ENCODE results near the gene PAX2. TPM values are rescaled to one million over a fixed set of nuclear protein-coding genes. Genes with fewer than 3 reads are reported as not detected.

The PAX2 gene
- total RNA-seq, 1 experiment from 2014 or later: not detected

DNA sequence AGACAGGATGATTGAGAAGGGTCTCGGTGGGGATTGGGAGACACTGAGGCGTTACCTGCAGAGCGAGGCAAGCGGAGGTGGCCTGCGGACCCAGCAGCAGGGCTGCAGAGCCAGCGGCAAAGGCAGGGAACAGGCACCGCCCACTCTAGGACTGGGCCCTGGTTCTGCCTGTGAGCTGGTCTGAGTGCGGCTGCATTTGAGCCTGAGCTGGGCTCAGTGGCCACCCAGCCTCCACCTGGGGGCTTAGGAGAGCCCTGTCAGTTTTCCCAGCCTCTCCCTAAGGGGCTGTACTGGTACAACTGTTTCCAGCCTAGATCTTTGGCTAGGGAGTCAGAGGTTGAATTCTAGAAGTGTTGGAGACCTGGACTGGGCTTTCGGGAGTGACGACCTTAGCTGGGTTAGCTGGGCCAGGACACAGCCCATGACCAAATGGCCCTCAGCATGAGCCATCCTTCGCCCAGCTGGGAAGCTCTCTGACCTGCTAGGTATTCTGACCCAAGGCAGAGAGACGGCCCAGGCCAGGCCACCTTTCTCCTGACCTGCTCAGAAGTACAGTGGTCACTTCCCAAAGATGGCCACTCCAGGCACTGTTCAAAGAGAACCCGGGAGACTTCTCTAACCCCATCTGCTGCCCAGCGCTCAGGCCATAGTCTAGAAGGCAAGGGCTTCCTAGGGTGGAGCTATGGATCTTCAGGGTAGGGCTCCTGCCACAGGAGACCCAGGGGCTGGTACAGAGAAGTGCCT lies 64.9 kb downstream of the PAX2 start:
- Histone ChIP-seq H3K4me2 (no peak overlapping the region), H2AFZ (no peak overlapping the region), H3F3A (ENCODE audit: insufficient read depth, low read depth) (no peaks in the 10 kb centered on the region), H3K79me2 (ENCODE audit: low read depth) (no peaks in the 10 kb centered on the region), H3K9me3 (ENCODE audit: insufficient read depth, low read depth) (no peaks in the 10 kb centered on the region), H4K20me1 (ENCODE audit: insufficient read depth) (no peaks in the 10 kb centered on the region), H3K36me3 (ENCODE audit: low read depth) (no peaks in the 10 kb centered on the region), H3K27me3 (ENCODE audit: insufficient read depth, low read depth) (peaks cover 96% of the 10 kb centered on the region), H3K27ac (no peak overlapping the region), H3K4me1 (replicated peaks; ENCODE audit: insufficient read depth) (no peaks in the 10 kb centered on the region), H3K4me3 (no peak overlapping the region), H3K9me2 (ENCODE audit: insufficient read depth) (no peaks in the 10 kb centered on the region)
- BruUV-seq (replicated peaks): no TSS peak
- TF ChIP-seq EZH2 (IDR thresholded peaks at IDR 0.05; ENCODE audit: low read depth): no peak
- TF ChIP-seq, protein P1, sequence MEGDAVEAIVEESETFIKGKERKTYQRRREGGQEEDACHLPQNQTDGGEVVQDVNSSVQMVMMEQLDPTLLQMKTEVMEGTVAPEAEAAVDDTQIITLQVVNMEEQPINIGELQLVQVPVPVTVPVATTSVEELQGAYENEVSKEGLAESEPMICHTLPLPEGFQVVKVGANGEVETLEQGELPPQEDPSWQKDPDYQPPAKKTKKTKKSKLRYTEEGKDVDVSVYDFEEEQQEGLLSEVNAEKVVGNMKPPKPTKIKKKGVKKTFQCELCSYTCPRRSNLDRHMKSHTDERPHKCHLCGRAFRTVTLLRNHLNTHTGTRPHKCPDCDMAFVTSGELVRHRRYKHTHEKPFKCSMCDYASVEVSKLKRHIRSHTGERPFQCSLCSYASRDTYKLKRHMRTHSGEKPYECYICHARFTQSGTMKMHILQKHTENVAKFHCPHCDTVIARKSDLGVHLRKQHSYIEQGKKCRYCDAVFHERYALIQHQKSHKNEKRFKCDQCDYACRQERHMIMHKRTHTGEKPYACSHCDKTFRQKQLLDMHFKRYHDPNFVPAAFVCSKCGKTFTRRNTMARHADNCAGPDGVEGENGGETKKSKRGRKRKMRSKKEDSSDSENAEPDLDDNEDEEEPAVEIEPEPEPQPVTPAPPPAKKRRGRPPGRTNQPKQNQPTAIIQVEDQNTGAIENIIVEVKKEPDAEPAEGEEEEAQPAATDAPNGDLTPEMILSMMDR (conservative IDR thresholded peaks at IDR 0.05): no peak
- intact Hi-C loops (cut with micrococcal nuclease; ENCODE audit: unreplicated experiment): no loop called here
- ChIA-PET POLR2A (ENCODE audit: unreplicated experiment) (no interaction called here), CTCF (no interaction called here)
- DNase-seq: no peak

DNA sequence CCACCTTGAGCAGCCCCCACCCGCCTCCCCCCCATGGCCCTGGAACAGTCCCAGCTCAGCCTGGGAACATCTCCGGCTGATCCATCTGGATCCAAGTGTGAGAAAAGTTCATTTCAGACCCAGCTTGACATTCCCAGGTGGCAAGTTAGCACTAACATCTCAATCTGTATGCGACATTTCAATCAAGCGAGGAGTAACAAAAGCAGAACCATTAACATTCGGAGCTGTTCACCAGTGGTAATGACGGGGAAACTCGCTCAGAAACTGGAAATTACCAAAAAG lies 65.4 kb downstream of the PAX2 start:
- Histone ChIP-seq H3K4me1 (replicated peaks; ENCODE audit: insufficient read depth) (no peaks in the 10 kb centered on the region), H3K9me3 (ENCODE audit: insufficient read depth, low read depth) (no peaks in the 10 kb centered on the region), H3K27ac (no peak overlapping the region), H3F3A (ENCODE audit: insufficient read depth, low read depth) (no peaks in the 10 kb centered on the region), H3K79me2 (ENCODE audit: low read depth) (no peaks in the 10 kb centered on the region), H3K4me2 (no peak overlapping the region), H4K20me1 (ENCODE audit: insufficient read depth) (no peaks in the 10 kb centered on the region), H3K27me3 (ENCODE audit: insufficient read depth, low read depth) (peaks cover 96% of the 10 kb centered on the region), H3K36me3 (ENCODE audit: low read depth) (no peaks in the 10 kb centered on the region), H2AFZ (no peak overlapping the region), H3K9me2 (ENCODE audit: insufficient read depth) (no peaks in the 10 kb centered on the region), H3K4me3 (no peak overlapping the region)
- intact Hi-C loops (cut with micrococcal nuclease; ENCODE audit: unreplicated experiment): no loop called here
- ChIA-PET POLR2A (ENCODE audit: unreplicated experiment) (no interaction called here), CTCF (no interaction called here)
- no TSS peak for BruUV-seq (replicated peaks)
- DNase-seq: no peak
- TF ChIP-seq, protein P1 (conservative IDR thresholded peaks at IDR 0.05): no peak
- TF ChIP-seq EZH2 (IDR thresholded peaks at IDR 0.05; ENCODE audit: low read depth): no peak

DNA sequence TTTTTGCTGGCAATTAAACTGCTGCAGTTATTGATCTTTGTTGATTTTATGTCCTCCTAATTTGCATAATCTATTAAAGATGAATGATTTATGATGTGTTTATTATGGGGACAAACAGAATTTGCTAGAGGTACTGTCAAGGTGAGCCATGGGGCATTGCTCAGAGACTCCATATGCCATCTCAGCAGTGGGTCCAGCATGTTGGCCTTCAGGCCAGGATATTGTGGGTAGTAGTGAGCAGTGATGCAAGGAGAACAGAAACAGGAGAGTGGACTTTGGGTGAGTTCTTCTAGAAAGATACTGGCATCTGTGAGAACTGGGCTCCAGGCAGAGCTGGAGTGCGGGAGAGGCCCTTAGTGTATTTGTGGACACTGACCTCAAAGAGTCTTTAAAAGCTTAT lies 65.9 kb downstream of the PAX2 start:
- Histone ChIP-seq H3K36me3 (ENCODE audit: low read depth) (no peaks in the 10 kb centered on the region), H3K27me3 (ENCODE audit: insufficient read depth, low read depth) (peaks cover 96% of the 10 kb centered on the region), H2AFZ (no peak overlapping the region), H3K9me3 (ENCODE audit: insufficient read depth, low read depth) (no peaks in the 10 kb centered on the region), H3K4me3 (no peak overlapping the region), H3K9me2 (ENCODE audit: insufficient read depth) (no peaks in the 10 kb centered on the region), H3K79me2 (ENCODE audit: low read depth) (no peaks in the 10 kb centered on the region), H3K4me1 (replicated peaks; ENCODE audit: insufficient read depth) (no peaks in the 10 kb centered on the region), H4K20me1 (ENCODE audit: insufficient read depth) (no peaks in the 10 kb centered on the region), H3F3A (ENCODE audit: insufficient read depth, low read depth) (no peaks in the 10 kb centered on the region), H3K27ac (no peak overlapping the region), H3K4me2 (no peak overlapping the region)
- no TSS peak for BruUV-seq (replicated peaks)
- no peak for TF ChIP-seq EZH2 (IDR thresholded peaks at IDR 0.05; ENCODE audit: low read depth)
- TF ChIP-seq, protein P1 (conservative IDR thresholded peaks at IDR 0.05): no peak
- ChIA-PET POLR2A (ENCODE audit: unreplicated experiment) (no interaction called here), CTCF (no interaction called here)
- DNase-seq: no peak
- intact Hi-C loops (cut with micrococcal nuclease; ENCODE audit: unreplicated experiment): no loop called here

Measured in PC-9 (cell line).